Measurements from ENCODE around the gene RARG. TPM values are rescaled to one million over a fixed set of nuclear protein-coding genes. Genes with fewer than 3 reads are reported as not detected.
"Not testable (repeated sequence)": the region's sequence is repeated elsewhere in the genome, so short reads cannot be mapped to it uniquely, and the experiment has no call there.

The RARG gene
- total RNA-seq, 1 donor from 2014 or later, result 101 TPM

- no peak for DNase-seq (ENCODE audit: low spot score)
Measured at GRCh38 chr12:53191885-53192530, 40.0 kb downstream of the RARG start.

DNA sequence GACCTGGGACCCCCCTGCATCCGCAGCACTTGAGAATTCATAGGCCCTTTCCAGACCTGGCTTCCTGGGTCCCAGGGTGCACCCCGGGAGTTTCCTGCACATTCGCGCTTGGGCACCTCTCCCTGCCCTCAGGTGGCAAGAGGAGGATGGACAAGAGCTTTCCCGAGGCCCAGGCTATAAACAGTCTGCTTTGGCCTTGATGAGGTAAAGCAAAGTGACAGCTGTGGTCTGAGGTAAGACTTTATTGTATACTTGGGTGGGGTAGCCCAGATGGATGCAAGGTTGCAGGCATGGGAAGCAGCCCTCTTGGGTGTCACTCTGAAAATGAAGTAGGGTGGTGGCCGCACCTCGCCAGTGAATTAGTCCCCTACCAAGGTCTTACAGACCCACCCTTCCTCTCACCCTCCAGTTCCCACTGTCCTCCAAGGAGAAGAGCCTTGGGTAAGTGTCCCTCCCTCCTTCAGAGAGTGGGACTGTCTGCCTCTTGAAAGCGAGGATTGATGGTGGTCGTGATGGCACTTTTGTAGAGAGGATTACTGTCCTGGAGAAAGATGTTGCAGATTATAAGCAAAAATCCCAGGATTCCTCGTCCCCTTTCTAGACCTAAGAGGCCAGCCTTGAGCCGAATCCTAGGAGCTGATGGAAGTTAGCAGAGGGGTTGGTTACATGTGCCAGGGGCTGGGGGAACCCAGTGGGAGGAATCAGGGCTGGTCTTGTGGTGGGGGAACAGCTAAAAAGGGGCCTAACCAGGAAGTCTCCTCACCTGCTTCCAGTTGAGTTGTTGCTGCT lies 40.7 kb downstream of the RARG start:
- DNase-seq (ENCODE audit: low spot score), result no peak

- no peak for DNase-seq (ENCODE audit: low spot score)
Measured at GRCh38 chr12:53190108-53190729, 41.8 kb downstream of the RARG start.

- DNase-seq (ENCODE audit: low spot score), result no peak
Measured at GRCh38 chr12:53187145-53187899, 44.7 kb downstream of the RARG start.

GRCh38 chr12:53186745-53187144 lies 45.3 kb downstream of the RARG start:
- no peak for DNase-seq (ENCODE audit: low spot score)

GRCh38 chr12:53185582-53186153 lies 46.3 kb downstream of the RARG start:
- DNase-seq (ENCODE audit: low spot score), result no peak

DNA sequence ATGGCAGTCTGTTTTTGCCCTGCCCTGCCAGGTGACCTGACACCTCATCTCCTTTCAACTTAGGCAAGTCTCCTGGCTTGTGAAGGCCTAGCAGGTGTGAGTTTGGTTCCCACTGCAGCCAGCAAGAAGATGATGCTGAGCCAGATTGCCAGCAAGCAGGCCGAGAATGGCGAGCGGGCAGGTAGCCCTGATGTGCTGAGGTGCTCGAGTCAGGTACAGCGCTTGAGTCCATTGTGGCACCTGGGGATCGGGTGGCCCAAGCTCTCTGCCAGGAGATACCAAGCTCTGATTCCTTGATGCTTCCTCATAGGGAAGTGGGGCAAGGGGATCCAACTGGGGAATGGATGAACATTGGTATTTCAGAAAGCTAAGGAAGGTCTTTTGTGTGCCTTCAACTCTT lies 47.2 kb downstream of the RARG start:
- no peak for DNase-seq (ENCODE audit: low spot score)

GRCh38 chr12:53182903-53183302 lies 49.1 kb downstream of the RARG start:
- no peak for DNase-seq (ENCODE audit: low spot score)

GRCh38 chr12:53181935-53182334 lies 50.1 kb downstream of the RARG start:
- no peak for DNase-seq (ENCODE audit: low spot score)

GRCh38 chr12:53180931-53181645 lies 50.9 kb downstream of the RARG start:
- DNase-seq (ENCODE audit: low spot score), result peak; percentile 79

GRCh38 chr12:53180220-53180930 lies 51.6 kb downstream of the RARG start, which contains the start of the genes CSAD and ZNF740:
TSS of gene CSAD (minus strand) at chr12:53180925. CDS start at chr12:53173470, 7,455 bp downstream.
TSS of gene ZNF740 (plus strand) at chr12:53180722. CDS start at chr12:53181984, 1,262 bp downstream.
- peak; percentile 98 for DNase-seq (ENCODE audit: low spot score)

DNA sequence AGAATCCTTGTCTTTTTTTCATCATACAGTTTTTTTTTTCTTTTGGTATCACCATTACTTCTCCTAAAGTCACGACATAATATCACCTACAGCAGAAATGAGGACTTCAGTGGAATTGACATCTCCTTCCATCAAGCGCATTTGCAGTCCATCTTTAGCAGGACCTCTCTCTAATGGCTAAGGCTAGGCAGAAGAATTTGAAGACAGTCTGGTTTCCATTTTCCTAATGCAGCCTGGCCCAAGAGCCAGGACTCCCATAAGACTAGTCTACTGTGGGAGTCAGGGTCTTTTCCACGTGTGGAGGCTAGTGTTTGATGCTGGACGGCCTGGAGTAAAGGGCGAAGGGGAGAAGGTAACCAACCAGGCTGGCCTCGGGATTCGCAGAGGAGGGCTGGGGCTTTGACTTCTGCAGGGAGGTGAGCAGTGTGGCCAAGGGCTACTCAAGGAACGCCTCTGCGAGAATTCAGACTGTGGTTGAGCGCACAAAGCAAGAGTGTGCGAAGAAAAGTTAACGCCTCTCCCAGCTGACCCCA lies 52.3 kb downstream of the RARG start:
- no peak for DNase-seq (ENCODE audit: low spot score)

DNA sequence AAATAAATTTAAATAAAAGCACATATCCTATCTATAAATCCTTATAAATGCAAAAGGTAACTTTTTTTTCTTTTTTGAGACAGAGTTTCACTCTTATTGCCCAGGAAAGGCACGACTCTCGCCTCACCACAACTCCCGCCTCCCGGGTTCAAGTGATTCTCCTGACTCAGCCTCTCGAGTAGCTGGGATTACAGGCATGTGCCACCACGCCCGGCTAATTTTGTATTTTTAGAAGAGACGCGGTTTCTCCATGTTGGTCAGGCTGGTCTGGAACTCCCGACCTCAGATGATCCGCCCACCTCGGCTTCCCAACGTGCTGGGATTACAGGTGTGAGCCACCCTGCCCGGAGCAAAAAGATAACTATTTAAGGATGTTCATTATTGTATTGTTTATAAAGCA lies 53.2 kb downstream of the RARG start:
- DNase-seq (ENCODE audit: low spot score), result not testable (repeated sequence)

DNA sequence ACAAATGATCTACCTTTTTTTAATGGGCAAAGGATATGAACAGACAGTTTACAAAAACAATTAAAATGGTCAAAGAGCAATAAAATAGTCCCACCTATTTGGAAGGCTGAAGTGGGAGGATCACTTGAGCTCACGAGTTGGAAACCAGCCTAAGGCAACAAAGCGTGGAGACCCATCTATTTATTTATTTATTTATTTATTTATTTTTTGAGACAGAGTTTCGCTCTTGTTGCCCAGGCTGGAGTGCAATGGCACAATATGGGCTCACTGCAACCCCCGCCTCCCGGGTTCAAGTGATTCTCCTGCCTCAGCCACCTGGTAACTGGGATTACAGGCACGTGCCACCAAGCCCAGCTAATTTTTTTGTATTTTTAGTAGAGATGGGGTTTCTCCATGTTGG lies 54.6 kb downstream of the RARG start:
- not testable (repeated sequence) for DNase-seq (ENCODE audit: low spot score)

- DNase-seq (ENCODE audit: low spot score), result no peak
Measured at GRCh38 chr12:53176750-53177149, 55.3 kb downstream of the RARG start.

DNA sequence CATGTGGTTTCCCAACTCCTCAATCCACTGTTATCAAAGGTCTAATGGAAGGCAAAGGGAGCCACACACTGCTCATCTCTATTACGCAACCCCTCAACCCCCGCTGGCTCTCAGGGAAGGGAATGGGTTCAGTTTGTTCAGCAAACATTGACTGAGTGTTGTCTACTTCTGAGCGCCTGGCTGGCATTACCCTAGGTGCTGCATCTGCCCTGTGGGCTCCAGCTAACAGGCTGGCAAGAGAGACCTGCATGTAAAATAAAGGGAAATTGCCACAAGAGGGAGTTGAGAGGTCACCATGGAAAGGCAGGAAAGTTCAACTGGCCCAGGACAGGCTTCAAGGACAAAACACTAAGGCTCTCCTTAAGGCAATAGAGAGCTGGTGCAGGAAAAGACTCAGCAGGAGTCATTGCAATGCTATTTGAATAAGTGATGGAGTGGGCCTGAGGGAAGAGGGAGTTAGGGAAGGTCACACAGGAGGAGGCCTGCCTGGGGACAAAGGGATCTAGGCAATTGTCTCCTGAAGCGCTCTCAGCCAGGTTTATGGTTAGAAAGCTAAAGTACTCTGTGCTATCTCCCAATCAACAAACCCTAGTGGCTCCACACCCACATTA lies 57.0 kb downstream of the RARG start:
- DNase-seq (ENCODE audit: low spot score), result no peak

DNA sequence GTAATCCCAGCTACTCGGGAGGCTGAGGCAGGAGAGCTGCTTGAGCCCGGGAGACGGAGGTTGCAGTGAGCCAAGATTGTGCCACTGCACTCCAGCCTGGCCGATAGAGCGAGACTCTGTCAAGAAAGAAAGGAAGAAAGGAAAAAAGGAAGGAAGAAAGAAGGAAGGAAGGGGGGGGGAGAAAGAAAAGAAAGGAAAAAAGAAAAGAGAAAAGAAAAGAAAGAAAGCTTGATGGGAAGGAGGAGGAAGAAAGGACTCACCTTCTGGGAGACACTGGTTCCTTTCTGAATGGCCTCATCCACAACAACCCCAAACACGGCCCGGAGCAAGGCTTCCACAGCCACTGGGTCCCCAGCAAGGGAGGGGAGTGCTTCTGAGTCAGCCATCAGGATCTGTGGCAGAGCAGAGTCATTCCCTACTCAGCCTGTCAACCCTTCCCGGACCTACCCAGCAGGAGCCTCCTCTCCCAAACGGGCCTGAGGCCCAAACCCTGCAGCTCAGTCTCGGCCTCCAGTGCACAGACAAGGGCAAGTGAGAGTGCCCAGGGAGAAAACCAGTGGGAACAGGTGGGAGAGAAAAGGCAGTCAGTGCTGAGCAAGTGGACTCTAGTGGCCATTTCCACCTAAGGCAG lies 58.8 kb downstream of the RARG start:
- DNase-seq (ENCODE audit: low spot score), result no peak

DNA sequence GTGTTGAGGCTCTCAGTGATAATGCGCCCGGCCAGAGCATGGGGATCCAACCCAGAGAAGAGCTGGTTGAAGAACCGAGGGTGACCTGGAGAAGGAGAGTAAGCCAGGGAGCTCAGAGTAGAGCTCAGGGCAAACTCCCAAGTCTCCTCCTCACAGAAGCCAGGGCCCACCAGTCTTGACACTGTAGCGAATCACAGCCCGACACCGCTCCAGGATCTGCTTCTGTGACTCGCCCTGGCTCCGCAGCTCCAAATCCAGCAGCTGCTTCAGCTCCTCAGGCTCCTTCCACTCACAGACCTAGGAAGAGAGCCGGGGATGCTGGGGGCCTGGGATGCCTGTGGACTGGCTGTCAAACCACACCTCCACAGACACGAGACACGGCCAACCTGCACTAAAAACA lies 59.7 kb downstream of the RARG start:
- no peak for DNase-seq (ENCODE audit: low spot score)

DNA sequence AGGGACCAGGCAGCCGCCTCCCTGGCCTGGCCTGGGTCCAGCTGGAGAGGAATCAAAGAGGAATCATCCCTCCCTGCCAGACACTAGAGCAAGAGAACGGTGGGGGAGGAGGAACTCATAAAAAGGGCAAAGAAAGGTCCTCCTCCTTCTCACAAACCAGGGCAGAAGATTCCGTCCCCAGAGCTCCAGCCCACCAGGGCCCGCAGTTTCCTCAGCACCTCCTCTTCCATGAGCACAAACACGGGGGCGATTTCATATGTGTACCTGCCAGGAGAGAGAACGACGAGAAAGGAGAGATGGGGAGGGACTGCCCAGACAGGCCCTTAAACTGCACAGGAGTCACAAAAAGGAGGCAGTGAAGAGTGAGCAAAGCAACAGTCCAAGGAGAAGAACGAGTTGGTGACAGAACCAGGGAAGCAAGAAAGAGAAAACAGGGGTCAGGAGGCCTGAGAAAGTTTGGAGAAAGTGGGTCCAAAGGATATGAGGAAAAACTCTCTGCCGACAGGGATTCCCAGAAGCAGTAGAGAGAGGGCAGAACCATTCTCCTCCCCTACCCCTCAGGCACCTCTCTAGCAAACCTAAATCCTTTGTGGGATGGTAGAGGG lies 60.2 kb downstream of the RARG start:
- DNase-seq (ENCODE audit: low spot score), result peak; percentile 69
